Smooth muscle cell (in vitro differentiated cells): ENCODE results near the gene DHCR7. TPM values are rescaled to one million over a fixed set of nuclear protein-coding genes. Genes with fewer than 3 reads are reported as not detected.

ENCODE experiments used
- DNase-seq: peaks from one replicate; lab custom pipeline; 2025; ENCODE audit not compliant: unreplicated experiment; lab: John Stamatoyannopoulos, UW
- H2AFZ ChIP-seq: fragments of 200-600 bp; sonication (generic); 2 replicates; pipeline ENCODE4 v1.6.0; 2016; ENCODE audit warnings: antibody characterized with exemption, low read depth, mild to moderate bottlenecking
- H3F3A ChIP-seq: fragments of 200-600 bp; sonication (generic); 2 replicates; pipeline ENCODE4 v1.6.0; 2017; ENCODE audit warnings: antibody characterized with exemption, low read depth
- H3K27ac ChIP-seq: fragments of 200-600 bp; sonication (generic); 2 replicates; pipeline ENCODE4 v1.5.1; 2016; ENCODE audit warnings: low read depth, mild to moderate bottlenecking
- H3K27me3 ChIP-seq: fragments of 200-600 bp; sonication (generic); 2 replicates; pipeline ENCODE4 v1.6.1; 2016; ENCODE audit warnings: low read depth, mild to moderate bottlenecking
- H3K36me3 ChIP-seq: fragments of 200-600 bp; sonication (generic); 2 replicates; pipeline ENCODE4 v1.5.1; 2016; ENCODE audit warnings: low read depth
- H3K4me1 ChIP-seq: fragments of 200-600 bp; sonication (generic); 2 replicates; pipeline ENCODE4 v1.5.1; 2016; ENCODE audit warnings: low read depth
- H3K4me2 ChIP-seq: fragments of 200-600 bp; sonication (generic); 2 replicates; pipeline ENCODE4 v1.6.0; 2016; ENCODE audit warnings: mild to moderate bottlenecking
- H3K4me3 ChIP-seq: fragments of 200-600 bp; sonication (generic); 2 replicates; pipeline ENCODE4 v1.5.1; 2016; ENCODE audit warnings: mild to moderate bottlenecking
- H3K79me2 ChIP-seq: fragments of 200-600 bp; sonication (generic); 2 replicates; pipeline ENCODE4 v1.6.0; 2016; ENCODE audit warnings: low read depth, mild to moderate bottlenecking
- H3K9ac ChIP-seq: fragments of 200-600 bp; sonication (generic); 2 replicates; pipeline ENCODE4 v1.6.0; 2016; ENCODE audit warnings: low read depth
- H3K9me3 ChIP-seq: fragments of 200-600 bp; sonication (generic); replicated peaks from 2 replicates; pipeline ENCODE4 v1.5.1; 2016; ENCODE audit warnings: low read depth
- H4K20me1 ChIP-seq: fragments of 200-600 bp; sonication (generic); 2 replicates; pipeline ENCODE4 v1.6.0; 2016; ENCODE audit warnings: low read depth
- WGBS: methylation state at CpG from one replicate; pipeline ENCODE4 v1.1.7; 2016; ENCODE audit warnings: low lambda C conversion rate; 5-methylcytosine and 5-hydroxymethylcytosine counted together
- polyA plus RNA-seq: library from polyadenylated mRNA; unstranded; fragments of >200 nt; fragmentation: Nextera tagmentation; extraction: Ambion mirVana; gene quantifications from 2 replicates; pipeline ENCODE4 v1.2.1, GENCODE V29; 2016
- total RNA-seq: library from RNA; depleted of rRNA; stranded (reverse); fragments of >200 nt; gene quantifications from 2 replicates; pipeline ENCODE4 v1.2.3, GENCODE V29; 2014
- TF ChIP-seq, protein P1 (sequence below): fragments of 200-600 bp; sonication (generic); IDR thresholded peaks from 2 replicates; pipeline ENCODE4 v1.5.1; 2017; ENCODE audit warnings: borderline replicate concordance, mild to moderate bottlenecking, antibody characterized with exemption; ENCODE audit not compliant: insufficient read depth, poor library complexity, severe bottlenecking

Gene DHCR7
- total and polyA plus RNA-seq, 2 experiments from 2014 or later, result 50.1 to 99.1 TPM

DNA sequence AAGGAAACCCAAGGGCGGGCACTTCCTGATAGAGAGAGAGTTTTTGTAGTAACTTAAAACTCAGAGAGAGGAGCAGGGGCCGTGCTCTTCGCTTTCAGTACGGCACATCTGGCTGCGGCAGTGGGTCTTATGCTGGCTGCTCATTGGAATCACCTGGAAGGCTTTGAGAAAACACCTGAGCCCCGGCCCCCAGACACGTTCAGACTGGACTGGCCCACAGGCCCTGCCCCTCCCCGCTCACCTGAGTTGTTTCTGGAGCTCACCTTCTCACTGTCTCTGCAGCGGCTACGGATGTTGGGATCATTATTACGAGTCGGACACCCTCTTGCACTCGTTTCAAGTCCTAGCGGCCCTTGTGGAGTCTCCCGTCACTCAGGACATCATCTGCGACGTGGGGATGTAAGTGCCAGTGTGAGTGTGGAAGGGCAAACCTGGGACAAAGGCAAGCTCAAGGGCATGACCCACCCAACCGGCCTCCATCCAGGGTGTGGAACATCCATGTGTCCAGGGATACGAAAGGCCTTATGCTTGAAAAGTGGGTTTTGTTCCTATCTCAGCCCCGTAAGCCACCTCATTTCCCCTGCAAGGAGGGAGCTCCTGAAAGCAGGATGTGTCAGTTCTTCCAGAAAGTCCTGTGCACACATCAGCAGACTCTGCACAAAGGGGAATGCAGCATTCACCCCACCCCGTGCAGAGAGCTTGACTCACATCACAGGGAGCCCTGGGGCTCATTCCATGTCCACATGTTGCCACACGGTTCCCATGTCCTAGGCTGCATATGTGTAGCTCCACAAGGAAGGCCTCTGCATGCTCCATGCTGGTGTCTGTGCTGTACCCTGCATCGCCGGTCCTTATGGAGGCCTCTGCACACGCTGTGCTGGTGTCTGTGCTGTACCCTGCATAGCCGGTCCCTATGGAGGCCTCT is 10.2 kb upstream of the DHCR7 start:
- no peak overlapping the region for H3K4me3 ChIP-seq
- H3F3A ChIP-seq, result no peaks in the 10 kb centered on the region
- peaks cover 9% of the 10 kb centered on the region for H3K79me2 ChIP-seq
- H4K20me1 ChIP-seq, result peaks cover 20% of the 10 kb centered on the region
- no peak overlapping the region for H3K9ac ChIP-seq
- TF ChIP-seq, protein P1, sequence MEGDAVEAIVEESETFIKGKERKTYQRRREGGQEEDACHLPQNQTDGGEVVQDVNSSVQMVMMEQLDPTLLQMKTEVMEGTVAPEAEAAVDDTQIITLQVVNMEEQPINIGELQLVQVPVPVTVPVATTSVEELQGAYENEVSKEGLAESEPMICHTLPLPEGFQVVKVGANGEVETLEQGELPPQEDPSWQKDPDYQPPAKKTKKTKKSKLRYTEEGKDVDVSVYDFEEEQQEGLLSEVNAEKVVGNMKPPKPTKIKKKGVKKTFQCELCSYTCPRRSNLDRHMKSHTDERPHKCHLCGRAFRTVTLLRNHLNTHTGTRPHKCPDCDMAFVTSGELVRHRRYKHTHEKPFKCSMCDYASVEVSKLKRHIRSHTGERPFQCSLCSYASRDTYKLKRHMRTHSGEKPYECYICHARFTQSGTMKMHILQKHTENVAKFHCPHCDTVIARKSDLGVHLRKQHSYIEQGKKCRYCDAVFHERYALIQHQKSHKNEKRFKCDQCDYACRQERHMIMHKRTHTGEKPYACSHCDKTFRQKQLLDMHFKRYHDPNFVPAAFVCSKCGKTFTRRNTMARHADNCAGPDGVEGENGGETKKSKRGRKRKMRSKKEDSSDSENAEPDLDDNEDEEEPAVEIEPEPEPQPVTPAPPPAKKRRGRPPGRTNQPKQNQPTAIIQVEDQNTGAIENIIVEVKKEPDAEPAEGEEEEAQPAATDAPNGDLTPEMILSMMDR, result no peak
- 96% methylated on average over 26 of the region's 26 CpGs for WGBS
- no peak for DNase-seq
- H2AFZ ChIP-seq, result no peak overlapping the region
- H3K27ac ChIP-seq, result no peak overlapping the region
- H3K36me3 ChIP-seq, result no peaks in the 10 kb centered on the region
- peaks cover 8% of the 10 kb centered on the region for H3K4me1 ChIP-seq
- H3K4me2 ChIP-seq, result no peak overlapping the region
- no peaks in the 10 kb centered on the region for H3K9me3 ChIP-seq
- no peaks in the 10 kb centered on the region for H3K27me3 ChIP-seq

DNA sequence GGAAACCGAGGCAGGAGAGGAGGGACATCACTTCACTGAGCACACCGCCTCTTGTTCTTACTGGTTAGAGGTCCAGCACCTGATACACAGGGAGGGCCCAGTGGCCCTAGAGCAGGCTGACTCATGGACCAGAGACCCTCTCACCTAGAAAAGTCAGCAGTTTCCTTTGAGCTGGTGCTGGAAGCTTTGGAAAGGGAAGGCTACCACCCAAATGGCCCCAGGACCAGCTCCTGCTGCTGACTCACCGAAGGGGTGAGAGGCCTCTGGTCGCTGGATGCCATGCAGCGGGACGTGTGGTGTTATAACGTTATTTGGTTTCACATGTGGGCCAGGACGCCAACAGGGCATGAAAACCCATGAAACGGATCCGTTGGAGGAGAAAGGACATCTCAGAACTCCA is 8.6 kb upstream of the DHCR7 start:
- TF ChIP-seq, protein P1, result no peak
- H3K4me2 ChIP-seq, result no peak overlapping the region
- no peak overlapping the region for H3K9ac ChIP-seq
- no peaks in the 10 kb centered on the region for H3K9me3 ChIP-seq
- 90% methylated on average over 10 of the region's 10 CpGs for WGBS
- H3K4me3 ChIP-seq, result no peak overlapping the region
- H2AFZ ChIP-seq, result no peak overlapping the region
- no peak overlapping the region for H3K27ac ChIP-seq
- peaks cover 20% of the 10 kb centered on the region for H4K20me1 ChIP-seq
- H3K36me3 ChIP-seq, result no peaks in the 10 kb centered on the region
- H3K27me3 ChIP-seq, result no peaks in the 10 kb centered on the region
- peaks cover 9% of the 10 kb centered on the region for H3K79me2 ChIP-seq
- no peaks in the 10 kb centered on the region for H3F3A ChIP-seq
- peaks cover 8% of the 10 kb centered on the region for H3K4me1 ChIP-seq
- no peak for DNase-seq

DNA sequence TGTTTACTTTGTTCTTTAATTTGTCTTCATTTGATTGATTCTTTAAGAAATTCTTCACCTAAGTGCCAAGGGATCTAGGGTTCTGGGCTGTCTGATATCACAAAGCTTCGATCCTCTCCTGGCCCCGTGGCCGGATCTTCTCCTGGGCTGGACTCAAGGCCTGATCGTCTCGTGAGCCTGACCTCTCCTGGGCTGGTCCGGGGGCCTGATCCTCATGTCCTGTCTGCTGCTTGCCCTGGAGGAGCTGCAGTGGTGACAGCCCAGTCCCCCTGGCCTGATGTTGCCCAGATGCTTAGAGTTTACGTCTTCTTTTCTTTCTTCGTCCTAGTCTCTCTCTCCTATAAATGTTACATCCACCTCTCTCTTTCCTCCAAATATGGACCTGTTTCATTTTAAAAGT is 8.1 kb upstream of the DHCR7 start:
- H3K4me1 ChIP-seq, result peaks cover 8% of the 10 kb centered on the region
- no peak overlapping the region for H3K27ac ChIP-seq
- peaks cover 21% of the 10 kb centered on the region for H4K20me1 ChIP-seq
- H2AFZ ChIP-seq, result no peak overlapping the region
- no peak for DNase-seq
- H3K9ac ChIP-seq, result no peak overlapping the region
- no peaks in the 10 kb centered on the region for H3K9me3 ChIP-seq
- TF ChIP-seq, protein P1, result no peak
- H3F3A ChIP-seq, result no peaks in the 10 kb centered on the region
- no peaks in the 10 kb centered on the region for H3K36me3 ChIP-seq
- H3K79me2 ChIP-seq, result peaks cover 9% of the 10 kb centered on the region
- no peaks in the 10 kb centered on the region for H3K27me3 ChIP-seq
- no peak overlapping the region for H3K4me2 ChIP-seq
- WGBS, result 94% methylated on average over 8 of the region's 8 CpGs
- H3K4me3 ChIP-seq, result no peak overlapping the region
